ENCODE results near the gene SUPT20HL2. TPM values are rescaled to one million over a fixed set of nuclear protein-coding genes. Genes with fewer than 3 reads are reported as not detected.

Gene SUPT20HL2
- total and polyA plus RNA-seq, 2 experiments from 2014 or later = 0.08 TPM; not detected in 1

GRCh38 chrX:24333371-24333770, 19.5 kb upstream of the SUPT20HL2 start:
- Histone ChIP-seq H4K20me1 (replicated peaks; ENCODE audit: insufficient read depth) (no peaks in the 10 kb centered on the region), H2AFZ (no peak overlapping the region), H3K4me3 (no peak overlapping the region), H3K4me1 (ENCODE audit: insufficient read depth) (no peaks in the 10 kb centered on the region), H3K79me2 (replicated peaks; ENCODE audit: insufficient read depth) (no peaks in the 10 kb centered on the region), H3K27me3 (ENCODE audit: insufficient read depth) (no peaks in the 10 kb centered on the region), H3K36me3 (ENCODE audit: insufficient read depth) (no peaks in the 10 kb centered on the region), H3K27ac (ENCODE audit: low read depth) (no peak overlapping the region), H3F3A (replicated peaks; ENCODE audit: low read depth) (no peaks in the 10 kb centered on the region), H3K4me2 (no peak overlapping the region), H3K9me2 (ENCODE audit: insufficient read depth) (no peaks in the 10 kb centered on the region)
- no peak for DNase-seq (ENCODE audit: low spot score)
- Mint-ChIP-seq H3K4me1 (no peaks in the 10 kb centered on the region), H3K27ac (no peak overlapping the region), H3K36me3 (ENCODE audit: low read depth) (no peaks in the 10 kb centered on the region), H3K27me3 (ENCODE audit: insufficient read depth, low read depth, poor library complexity) (no peaks in the 10 kb centered on the region), H3K9me3 (no peaks in the 10 kb centered on the region), H3K4me3 (no peak overlapping the region)
- ATAC-seq = no peak
- no peak for TF ChIP-seq EZH2 (IDR thresholded peaks at IDR 0.05; ENCODE audit: low read depth, unreplicated experiment)
- no peak for TF ChIP-seq STAT1 (IDR thresholded peaks at IDR 0.05; ENCODE audit: unreplicated experiment)
- TF ChIP-seq ZNF114 (CRISPR knock-in tag; IDR thresholded peaks at IDR 0.05) = no peak
- TF ChIP-seq, protein P1, sequence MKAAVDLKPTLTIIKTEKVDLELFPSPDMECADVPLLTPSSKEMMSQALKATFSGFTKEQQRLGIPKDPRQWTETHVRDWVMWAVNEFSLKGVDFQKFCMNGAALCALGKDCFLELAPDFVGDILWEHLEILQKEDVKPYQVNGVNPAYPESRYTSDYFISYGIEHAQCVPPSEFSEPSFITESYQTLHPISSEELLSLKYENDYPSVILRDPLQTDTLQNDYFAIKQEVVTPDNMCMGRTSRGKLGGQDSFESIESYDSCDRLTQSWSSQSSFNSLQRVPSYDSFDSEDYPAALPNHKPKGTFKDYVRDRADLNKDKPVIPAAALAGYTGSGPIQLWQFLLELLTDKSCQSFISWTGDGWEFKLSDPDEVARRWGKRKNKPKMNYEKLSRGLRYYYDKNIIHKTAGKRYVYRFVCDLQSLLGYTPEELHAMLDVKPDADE (IDR thresholded peaks at IDR 0.05) = no peak
- no peak for TF ChIP-seq NANOG (IDR thresholded peaks at IDR 0.05; ENCODE audit: borderline replicate concordance)
- no peak for TF ChIP-seq JUNB (IDR thresholded peaks at IDR 0.05; ENCODE audit: unreplicated experiment)
- TF ChIP-seq POLR2AphosphoS5 (IDR thresholded peaks at IDR 0.05; ENCODE audit: low read depth) = no peak
- TF ChIP-seq, protein P2, sequence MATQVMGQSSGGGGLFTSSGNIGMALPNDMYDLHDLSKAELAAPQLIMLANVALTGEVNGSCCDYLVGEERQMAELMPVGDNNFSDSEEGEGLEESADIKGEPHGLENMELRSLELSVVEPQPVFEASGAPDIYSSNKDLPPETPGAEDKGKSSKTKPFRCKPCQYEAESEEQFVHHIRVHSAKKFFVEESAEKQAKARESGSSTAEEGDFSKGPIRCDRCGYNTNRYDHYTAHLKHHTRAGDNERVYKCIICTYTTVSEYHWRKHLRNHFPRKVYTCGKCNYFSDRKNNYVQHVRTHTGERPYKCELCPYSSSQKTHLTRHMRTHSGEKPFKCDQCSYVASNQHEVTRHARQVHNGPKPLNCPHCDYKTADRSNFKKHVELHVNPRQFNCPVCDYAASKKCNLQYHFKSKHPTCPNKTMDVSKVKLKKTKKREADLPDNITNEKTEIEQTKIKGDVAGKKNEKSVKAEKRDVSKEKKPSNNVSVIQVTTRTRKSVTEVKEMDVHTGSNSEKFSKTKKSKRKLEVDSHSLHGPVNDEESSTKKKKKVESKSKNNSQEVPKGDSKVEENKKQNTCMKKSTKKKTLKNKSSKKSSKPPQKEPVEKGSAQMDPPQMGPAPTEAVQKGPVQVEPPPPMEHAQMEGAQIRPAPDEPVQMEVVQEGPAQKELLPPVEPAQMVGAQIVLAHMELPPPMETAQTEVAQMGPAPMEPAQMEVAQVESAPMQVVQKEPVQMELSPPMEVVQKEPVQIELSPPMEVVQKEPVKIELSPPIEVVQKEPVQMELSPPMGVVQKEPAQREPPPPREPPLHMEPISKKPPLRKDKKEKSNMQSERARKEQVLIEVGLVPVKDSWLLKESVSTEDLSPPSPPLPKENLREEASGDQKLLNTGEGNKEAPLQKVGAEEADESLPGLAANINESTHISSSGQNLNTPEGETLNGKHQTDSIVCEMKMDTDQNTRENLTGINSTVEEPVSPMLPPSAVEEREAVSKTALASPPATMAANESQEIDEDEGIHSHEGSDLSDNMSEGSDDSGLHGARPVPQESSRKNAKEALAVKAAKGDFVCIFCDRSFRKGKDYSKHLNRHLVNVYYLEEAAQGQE (IDR thresholded peaks at IDR 0.05; ENCODE audit: unreplicated experiment) = no peak
- no peak for TF ChIP-seq EZH2phosphoT487 (IDR thresholded peaks at IDR 0.05; ENCODE audit: unreplicated experiment)
- TF ChIP-seq, protein P3, sequence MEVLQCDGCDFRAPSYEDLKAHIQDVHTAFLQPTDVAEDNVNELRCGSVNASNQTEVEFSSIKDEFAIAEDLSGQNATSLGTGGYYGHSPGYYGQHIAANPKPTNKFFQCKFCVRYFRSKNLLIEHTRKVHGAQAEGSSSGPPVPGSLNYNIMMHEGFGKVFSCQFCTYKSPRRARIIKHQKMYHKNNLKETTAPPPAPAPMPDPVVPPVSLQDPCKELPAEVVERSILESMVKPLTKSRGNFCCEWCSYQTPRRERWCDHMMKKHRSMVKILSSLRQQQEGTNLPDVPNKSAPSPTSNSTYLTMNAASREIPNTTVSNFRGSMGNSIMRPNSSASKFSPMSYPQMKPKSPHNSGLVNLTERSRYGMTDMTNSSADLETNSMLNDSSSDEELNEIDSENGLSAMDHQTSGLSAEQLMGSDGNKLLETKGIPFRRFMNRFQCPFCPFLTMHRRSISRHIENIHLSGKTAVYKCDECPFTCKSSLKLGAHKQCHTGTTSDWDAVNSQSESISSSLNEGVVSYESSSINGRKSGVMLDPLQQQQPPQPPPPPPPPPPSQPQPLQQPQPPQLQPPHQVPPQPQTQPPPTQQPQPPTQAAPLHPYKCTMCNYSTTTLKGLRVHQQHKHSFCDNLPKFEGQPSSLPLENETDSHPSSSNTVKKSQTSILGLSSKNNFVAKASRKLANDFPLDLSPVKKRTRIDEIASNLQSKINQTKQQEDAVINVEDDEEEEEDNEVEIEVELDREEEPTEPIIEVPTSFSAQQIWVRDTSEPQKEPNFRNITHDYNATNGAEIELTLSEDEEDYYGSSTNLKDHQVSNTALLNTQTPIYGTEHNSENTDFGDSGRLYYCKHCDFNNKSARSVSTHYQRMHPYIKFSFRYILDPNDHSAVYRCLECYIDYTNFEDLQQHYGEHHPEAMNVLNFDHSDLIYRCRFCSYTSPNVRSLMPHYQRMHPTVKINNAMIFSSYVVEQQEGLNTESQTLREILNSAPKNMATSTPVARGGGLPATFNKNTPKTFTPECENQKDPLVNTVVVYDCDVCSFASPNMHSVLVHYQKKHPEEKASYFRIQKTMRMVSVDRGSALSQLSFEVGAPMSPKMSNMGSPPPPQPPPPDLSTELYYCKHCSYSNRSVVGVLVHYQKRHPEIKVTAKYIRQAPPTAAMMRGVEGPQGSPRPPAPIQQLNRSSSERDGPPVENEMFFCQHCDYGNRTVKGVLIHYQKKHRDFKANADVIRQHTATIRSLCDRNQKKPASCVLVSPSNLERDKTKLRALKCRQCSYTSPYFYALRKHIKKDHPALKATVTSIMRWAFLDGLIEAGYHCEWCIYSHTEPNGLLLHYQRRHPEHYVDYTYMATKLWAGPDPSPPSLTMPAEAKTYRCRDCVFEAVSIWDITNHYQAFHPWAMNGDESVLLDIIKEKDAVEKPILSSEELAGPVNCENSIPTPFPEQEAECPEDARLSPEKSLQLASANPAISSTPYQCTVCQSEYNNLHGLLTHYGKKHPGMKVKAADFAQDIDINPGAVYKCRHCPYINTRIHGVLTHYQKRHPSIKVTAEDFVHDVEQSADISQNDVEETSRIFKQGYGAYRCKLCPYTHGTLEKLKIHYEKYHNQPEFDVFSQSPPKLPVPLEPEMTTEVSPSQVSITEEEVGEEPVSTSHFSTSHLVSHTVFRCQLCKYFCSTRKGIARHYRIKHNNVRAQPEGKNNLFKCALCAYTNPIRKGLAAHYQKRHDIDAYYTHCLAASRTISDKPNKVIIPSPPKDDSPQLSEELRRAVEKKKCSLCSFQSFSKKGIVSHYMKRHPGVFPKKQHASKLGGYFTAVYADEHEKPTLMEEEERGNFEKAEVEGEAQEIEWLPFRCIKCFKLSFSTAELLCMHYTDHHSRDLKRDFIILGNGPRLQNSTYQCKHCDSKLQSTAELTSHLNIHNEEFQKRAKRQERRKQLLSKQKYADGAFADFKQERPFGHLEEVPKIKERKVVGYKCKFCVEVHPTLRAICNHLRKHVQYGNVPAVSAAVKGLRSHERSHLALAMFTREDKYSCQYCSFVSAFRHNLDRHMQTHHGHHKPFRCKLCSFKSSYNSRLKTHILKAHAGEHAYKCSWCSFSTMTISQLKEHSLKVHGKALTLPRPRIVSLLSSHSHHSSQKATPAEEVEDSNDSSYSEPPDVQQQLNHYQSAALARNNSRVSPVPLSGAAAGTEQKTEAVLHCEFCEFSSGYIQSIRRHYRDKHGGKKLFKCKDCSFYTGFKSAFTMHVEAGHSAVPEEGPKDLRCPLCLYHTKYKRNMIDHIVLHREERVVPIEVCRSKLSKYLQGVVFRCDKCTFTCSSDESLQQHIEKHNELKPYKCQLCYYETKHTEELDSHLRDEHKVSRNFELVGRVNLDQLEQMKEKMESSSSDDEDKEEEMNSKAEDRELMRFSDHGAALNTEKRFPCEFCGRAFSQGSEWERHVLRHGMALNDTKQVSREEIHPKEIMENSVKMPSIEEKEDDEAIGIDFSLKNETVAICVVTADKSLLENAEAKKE (CRISPR knock-in tag; IDR thresholded peaks at IDR 0.05) = no peak
- TF ChIP-seq CTCF (conservative IDR thresholded peaks at IDR 0.05; ENCODE audit: low read depth in 2 of 2) = no peak
- TF ChIP-seq ZNF331 (CRISPR knock-in tag; IDR thresholded peaks at IDR 0.05; ENCODE audit: low read depth) = no peak
- no peak for TF ChIP-seq CREB1 (CRISPR knock-in tag; IDR thresholded peaks at IDR 0.05; ENCODE audit: low read depth)

All from GM23338 (cell line).